ENCODE results near the gene ATXN1.

The ATXN1 gene

DNA sequence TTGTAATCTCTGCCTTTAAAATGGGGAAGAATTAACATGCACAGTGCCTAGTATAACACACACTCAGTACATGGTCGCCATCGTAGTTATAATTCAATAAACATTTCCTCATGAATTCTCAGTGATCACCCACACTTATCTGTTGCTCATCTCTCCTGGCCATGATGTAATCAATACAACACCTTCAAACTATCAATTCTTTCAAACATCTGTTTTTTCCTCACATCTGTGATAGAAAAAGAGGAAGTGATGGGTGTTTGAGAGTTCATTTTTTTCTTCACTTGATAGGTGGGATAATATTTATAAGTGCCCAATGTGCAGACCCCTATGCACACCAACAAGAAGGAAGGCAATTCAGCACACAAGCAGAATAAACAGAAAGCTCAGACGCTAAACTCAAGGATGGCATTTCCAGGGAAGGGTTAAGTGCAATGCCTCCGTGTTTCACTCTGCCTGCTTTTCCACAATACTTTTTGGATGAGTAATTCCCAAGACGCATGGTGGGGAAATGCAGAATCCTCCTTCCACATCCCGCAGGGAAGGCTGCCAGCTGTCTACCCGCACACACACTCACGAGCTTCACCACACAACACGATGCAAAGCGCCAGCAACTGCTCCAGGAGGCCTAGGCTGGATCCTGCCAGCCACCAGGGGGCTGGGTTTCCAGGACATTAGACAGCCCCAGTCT lies 422.5 kb downstream of the ATXN1 start:
- DNase-seq = no peak

DNA sequence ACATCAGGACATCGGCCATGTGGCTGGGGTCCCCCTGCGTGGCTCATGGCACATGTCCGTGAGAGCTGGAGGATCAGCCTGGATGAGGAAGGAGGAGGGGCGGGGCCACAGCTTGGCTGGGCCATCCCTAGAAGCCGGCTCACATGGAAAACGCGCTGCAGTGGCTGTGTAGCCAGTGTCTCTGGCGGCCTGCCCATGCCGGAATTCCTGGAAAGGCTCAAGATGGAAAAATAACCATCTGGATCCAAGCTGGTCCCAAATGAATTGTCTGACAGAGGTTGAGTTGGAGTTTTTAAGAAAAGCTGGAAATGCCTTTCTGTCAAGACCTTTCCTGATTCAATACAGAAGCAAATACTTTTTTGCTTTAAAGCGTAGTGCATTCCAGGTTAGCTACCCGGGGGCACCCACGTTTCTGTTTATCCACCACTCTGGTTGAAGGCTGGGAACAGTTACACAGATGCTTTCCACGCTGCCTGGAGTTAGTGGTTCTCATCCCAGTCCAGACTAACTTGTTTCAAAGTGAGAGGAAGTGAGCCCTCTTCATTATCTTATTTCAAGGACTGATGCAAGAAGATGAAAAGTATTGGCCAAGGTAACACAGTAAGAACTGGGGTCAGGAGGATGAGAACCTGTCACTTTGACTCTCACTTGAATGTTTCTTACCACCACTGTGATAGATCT lies 423.8 kb downstream of the ATXN1 start:
- no peak for DNase-seq

DNA sequence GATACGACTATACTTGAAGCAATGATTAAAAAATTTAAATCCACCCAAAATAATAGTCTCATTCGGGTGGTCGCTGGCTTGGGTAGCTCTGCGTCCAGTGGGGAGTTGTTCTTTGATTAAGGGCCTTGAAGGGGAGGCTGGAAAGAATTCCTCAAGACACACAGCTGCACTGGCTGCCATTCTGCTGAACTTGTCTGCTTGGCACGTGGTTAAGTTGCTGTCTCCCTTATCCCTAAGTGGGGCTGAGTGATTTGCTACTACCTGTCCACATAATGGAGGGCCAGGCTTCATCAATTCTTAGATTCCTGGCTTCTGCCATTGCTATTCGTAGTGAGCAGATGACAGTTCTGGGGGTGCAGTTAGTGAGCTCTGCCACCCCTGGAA lies 424.4 kb downstream of the ATXN1 start:
- DNase-seq = no peak

DNA sequence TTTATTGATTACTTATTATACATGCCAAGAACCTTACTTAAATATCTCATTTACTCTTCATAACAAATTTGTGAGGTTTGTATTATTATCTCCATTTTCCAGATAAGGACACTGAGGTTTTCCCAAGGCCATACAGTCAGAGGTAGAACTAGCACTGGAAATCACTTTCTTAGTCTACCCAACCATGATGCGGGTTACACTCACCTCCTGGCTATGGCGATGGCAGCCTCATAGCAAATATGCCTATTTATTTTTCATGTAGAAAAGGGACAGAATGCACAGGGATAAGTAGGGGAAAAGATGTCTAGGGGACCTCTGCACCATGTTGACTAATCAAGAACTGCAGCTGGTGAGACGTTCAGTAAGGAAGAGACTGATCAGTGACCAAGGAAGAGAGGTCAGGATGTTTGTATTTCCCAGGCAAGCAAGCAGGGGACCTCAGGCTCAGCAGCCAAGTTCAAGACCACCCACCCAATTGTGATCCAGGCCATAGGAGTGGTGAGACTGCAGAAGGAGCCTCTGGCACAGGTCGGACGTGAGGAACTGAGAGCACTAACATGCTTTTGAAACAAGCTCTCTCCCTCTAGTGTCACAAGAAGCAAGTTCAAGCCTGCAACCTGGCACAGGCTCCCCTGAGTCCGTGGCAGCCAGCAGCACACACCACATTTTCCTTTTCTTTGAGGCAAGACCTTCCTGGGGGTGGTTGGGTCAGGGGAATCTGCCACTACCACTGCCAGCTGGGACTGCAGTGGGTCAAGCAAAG lies 425.0 kb downstream of the ATXN1 start:
- DNase-seq = no peak

DNA sequence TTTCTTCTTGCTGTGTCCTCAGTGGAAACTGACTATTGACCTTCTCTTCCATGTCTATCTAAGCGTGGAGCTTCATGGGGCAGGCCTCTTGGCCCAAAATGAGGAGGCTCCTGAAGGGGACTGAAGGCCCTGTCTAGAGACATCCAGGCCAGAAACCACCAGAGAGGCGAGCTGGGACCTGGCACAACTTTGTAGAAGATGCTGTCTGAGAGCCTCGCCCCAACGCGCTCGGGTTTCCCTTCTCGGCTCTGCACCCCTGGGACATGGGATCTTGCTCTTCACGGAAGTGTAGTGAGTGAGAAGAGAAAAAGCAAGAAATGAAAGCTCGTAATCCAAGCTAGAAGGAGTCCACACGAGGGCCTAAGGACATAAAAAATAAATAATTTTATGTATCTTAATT lies 426.1 kb downstream of the ATXN1 start:
- DNase-seq = no peak

DNA sequence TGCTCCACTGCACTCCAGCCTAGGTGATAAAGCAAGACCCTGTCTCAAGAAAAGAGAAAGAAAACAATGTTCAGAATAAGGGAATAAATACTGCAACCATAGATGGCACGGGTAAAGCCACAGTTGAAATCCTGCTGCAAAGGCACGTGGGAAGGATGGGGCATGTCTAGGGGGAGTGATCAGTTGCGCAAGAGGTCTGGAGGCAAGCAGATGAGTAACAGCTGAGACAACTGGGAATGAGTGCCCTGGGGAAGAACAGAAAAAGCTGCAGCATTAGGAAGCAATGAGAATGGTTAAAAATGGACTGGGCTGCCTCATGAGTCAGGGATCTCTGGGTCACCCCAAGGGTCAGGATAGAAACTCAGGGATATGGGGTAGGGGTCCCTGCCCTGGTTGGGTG lies 426.6 kb downstream of the ATXN1 start:
- no peak for DNase-seq

DNA sequence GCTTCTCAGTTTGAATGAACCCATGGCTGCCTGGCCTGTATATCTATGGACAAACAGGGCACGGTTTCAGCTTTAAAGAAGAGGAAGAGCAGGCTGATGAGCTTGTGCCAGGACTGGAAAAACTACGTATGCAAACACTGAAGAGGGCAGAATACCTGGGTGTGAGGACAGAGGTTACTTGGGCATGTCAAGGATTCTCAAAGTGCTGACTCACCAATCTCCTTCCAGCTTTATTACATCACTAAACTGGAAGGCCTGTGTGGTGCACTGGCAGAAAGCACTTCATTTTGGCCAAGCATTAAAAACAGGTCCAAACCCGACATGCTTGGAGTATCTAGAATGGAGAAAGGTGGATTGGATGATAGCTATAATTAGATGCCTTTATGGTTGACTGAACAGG lies 427.7 kb downstream of the ATXN1 start:
- DNase-seq = no peak

DNA sequence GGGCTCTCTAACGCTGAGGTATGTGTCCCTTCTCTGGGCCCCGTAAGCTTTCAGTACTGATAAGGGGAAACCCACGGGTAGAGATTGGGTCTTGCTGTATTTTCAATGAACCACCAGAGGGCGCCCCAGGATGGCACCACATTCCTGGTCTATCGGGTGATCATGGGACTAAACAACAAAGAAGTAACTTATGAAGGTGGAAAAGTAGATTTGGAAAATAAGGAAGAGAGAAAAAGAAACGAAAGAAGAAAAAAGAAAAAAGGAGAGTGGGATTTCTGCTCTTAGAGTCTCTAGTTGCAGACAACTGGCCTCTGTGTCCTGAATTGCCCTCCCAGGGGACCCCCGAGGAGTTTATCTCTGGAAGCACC lies 429.1 kb downstream of the ATXN1 start:
- DNase-seq = peak; percentile 64

DNA sequence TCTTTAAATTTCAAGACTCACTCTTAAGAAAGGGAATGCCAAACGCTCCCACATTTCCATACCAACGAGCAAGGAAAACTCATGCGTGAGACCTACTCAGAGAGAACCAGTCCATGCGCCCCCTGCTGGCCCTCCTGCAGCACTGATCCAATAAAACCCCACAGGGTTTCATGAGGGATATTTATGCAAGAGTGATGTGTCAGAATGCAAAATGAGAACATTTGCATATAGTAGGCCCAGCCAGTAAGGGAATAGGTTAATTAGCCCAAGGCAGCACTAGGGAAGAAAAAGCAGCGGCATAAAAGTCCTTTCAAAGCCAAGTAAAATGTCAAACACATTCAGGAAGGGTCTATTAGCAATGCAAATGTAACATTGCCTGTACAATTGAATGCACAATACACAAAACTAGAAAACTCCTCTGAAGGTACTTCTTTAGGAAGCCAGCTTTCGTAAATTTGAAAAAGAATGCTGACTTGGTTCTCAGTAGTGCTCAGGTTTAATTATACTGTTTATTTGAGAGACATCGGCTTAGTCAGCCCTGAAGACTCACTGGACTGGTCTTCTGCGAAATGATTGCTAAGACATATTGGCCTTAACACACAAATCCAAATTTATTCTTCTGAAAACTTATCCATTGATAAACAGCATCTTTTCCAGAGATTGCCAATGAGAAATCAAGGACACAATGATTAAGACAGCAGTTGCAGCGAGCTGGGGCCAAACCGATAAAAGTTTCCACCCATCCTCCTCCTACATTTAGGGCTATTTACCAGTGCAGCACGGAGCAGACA lies 429.7 kb downstream of the ATXN1 start:
- DNase-seq = peak; percentile 39

DNA sequence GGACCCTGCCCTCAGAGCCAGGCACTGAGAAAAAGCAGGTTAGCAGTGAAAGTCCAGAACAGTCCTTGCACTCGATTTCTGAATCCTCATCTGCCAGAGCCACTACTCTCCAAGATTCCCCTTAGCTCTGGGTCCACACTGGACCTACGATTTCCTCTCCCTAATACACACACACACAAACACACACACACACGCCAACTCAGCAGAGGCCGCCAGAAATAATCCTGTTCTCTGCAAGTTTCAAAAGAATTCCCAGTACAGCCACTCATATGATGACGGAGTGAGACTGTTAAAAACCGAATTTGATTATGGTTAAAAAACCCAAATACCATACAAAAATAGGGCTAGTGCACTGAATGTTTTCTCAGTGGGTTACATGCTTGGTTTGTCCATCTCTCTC lies 432.0 kb downstream of the ATXN1 start:
- no peak for DNase-seq

DNA sequence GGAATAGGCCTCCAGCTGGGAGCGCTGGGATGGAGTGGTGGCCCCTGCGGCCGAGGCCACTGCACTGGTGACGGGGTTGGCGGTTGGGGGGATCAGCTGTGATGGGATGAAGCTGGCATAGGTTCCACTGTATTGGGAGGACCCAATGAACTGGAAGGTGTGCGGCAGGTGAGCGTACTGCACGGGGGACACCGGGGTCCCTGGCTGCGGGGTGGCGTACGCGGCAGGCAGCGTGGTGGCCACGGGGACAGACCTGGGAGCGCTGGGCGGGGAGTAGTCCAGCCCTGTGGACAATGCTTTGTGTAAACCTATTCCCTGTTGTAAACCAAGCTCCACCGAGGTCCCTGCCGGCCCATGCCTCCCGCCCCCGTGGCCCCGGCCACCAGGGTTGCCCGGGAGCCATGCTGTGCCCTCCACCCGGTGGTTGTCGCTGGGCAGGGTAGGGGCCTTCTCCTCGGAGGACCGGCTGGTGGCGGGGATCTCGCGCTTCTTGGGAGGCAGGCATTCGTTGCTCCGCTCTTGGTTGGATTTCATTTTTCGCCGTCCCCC lies 433.4 kb downstream of the ATXN1 start:
- DNase-seq = no peak

DNA sequence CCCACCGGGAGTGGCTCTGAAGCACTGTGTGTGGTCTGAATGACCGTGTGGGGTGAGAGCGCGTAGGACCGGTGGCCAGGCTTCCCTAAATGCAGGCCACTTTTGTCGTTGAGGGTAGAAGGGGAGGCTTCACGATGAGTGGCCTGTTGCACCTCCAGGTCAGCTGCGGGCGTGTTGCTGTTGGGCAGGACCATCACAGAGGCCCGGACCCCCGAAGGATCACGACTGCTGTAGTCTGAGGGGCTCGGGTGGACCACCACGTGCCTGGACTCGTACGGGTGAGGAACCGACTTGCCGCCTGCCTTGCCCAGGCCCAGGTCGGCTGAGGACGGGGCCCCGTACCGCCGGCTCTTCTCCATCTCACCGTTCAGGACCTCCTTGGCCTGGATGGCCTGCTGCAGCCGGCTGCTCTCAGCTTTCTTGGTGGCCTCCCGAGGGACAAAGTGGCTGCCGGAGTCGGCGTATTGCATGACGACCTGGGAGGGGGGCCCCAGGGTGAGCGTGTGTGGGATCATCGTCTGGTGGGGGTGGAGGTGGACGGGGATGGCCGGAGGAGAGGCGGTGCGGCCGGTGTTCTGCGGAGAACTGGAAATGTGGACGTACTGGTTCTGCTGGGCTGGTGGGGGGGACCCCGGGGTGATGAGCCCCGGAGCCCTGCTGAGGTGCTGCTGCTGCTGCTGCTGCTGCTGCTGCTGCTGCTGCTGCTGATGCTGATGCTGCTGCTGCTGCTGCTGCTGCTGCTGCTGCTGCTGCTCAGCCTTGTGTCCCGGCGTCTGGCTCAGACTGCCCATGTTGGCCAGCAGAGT lies 434.1 kb downstream of the ATXN1 start:
- no peak for DNase-seq

DNA sequence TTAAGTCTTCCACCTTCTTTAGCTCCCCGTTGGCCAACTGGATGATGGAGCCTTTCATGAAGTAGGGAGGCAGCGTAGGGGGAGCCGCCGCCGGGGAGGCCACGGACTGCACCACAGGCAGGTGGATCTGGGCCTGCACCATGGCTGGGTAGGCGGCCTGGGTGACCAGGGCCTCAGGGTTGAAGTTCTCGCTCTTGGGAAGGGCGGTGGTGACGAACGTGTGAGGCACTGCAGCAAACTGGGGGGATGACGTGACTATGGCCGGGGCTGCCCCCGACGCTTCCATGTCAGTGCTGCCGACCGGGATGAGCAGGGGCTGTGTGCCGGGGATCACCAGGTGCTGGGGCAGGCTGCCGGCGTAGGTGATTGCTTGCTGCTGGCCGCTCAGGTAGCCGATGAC lies 434.7 kb downstream of the ATXN1 start:
- DNase-seq = no peak

DNA sequence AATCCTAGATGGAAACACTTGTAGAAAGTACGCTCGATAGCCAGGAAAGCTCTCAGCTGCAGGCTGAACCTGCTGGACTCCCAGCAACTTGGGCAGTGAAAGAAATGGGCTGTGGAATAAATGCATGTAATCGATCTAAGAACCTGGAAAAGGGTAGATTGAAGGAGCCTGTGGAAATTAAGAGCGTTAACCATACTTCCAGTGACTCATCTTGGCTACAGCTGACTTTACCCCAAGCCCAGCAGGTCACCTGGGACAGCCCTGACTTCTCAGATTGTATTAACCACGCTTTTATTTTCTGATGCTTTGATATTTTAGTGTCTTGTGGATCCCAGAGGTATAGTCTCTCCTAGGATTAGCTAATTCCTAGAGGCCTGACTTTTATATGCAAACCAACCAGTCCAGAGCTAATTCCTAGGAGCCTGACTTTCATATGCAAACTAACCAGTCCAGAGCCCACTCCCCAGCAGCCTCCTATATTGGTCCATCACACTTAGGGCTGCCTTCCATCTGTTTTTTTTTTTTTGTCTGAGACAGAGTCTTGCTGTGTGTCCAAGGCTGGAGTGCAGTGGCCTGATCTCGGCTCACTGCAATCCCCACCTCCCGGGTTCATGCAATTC lies 436.5 kb downstream of the ATXN1 start:
- DNase-seq = no peak

DNA sequence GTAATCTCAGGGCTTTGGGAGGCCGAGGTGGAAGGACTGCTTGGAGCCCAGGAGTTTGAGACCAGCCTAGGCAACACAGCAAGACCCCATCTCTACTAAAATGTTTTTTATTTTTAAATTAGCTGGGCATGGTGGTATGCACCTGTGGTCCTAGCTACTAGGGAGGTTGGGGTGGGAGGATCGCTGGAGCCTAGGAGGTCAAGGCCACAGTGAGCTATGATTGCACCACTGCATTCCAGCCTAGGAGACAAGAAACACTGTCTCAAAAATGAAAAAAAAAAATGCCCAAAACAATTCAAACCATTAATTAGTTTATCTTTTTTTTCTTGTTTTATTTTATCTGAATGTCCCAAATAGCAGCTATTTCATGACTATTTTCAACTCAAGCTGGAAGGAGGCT lies 437.1 kb downstream of the ATXN1 start:
- no peak for DNase-seq

DNA sequence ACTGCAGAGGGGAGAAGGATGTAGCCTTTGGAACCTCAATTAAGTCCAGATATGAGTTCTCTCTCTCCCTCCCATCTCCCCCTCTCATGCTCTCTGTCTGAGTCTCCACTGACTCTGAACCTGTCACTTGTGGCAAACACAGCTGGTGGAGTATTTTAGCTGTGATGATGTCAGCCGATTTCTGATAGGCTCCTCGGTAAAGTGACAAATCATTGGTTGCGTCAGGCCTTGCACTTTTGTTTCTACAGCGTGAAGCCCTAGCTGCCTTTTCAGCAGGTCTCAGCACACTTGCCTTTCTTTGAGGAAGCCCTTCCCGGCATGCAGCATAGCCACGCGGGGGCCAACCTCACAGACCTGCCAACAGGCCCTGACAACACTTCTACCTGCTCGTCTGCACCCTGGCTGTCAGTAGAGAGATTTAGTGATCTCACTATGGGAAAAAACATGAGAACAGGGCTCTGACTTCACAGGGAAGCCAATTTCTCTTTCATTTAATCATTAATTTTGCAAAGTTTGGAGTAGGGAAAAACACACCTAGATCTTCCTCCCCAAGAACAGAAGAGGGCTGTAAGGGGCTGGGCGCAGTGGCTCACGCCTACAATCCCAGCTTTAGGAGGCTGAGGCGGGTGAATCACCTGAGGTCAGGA lies 438.5 kb downstream of the ATXN1 start:
- peak; percentile 15 for DNase-seq

DNA sequence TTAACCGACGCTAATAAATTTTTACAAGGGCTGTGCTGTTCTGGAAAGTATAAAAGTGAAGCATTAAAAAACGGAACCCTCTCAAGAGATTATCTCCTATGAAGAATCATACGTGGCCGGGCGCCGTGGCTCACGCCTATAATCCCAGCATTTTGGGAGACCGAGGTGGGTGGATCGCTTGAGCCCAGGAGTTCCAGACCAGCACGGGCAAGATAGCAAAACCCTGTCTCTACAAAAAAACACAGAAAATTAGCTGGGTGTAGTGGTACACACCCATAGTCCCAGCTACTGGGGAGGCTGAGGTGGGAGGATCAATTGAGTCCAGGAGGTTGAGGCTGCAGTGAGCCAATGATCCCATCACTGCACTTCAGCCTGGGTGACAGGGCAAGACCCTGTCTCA lies 439.4 kb downstream of the ATXN1 start:
- DNase-seq = no peak

DNA sequence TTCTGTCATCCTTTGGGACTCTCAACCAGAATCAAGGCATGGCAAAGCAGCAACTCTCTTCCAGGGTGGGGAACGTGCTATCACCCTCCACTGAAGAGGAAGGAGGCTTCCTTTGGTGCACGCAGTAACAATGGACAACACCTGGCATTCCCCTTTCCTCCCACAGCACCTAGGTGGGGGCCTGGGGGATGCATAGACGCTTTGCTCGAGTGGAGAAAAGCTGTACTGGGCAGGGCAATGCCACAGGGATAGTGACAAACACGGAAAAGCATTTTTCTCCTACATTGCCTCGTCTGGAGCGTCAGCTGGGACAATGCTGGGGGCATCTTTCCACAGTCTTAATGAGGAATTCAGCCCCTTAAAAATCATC lies 439.9 kb downstream of the ATXN1 start:
- DNase-seq = no peak

DNA sequence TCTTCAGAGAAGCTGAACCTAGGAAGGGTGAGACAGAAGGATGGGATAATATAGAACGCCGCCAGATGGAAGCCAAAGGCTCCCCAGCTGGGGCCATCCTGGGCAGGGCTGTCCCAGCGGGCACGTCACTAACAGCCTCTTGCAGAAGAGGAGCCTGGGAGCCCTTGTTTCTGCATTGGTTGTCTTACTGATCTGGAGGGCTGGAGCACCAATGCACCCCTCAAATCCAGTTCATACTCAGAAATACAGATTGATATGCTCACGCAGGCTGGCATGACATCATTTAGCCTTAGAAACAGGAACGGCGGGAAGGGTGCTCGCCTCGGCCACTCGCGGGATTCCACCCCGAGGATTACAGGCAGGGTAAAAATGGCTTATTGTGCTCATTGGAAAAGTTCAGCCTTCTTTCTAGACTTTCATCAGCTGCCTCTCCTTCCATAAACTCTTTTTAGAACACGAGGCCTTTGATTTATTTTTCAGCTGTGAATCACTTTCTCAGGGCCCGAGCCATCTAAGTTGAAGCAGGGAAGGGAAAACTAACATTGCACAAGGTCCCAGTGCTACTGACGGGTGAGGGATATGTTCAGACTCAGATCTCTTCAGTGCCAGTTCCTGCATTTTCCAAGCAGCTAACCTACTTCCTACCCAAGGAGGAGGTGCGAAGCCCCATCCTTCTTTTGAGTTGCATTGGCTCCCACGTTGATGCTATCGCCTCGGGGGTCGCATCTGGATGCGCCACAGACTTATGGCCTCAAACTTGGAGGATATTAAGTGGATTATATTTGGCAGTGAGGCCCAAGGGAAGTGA lies 440.5 kb downstream of the ATXN1 start:
- DNase-seq = no peak

DNA sequence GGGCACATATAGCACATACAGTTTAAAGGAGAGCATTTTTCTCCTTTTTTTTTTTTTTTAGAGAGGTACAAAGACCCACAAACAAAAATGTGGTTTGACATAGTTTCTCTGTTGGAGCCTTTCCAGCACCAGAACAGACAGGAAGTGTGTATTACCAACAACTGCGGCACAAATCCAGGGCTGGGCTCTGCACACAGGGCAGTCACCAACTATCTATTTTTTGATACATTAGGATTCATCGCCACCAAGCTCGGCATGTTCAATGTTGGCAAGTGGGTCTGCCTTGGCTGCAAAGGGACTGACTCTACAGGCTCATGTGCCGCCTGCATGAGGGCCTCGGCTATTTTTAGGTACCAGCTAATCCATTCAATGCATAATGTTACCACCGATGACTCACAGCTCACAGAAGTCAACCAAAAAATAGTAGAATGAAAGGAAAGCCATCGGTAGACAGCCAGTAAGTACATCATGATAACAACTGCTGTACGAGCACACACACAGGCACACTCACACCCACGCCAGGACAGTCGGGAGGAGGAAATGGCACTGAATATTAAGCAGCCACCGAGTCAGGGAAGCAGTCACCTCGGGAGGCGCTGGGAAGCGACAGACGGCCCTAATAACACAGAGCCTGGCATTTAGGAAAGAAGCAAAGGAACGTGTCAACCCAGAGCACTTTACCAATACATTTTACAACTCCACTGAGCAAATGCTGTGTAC lies 441.3 kb downstream of the ATXN1 start:
- no peak for DNase-seq
